Colonic mucosa (tissue), 4 donors: Measurements from ENCODE around the gene IL1F10. TPM values are rescaled to one million over a fixed set of nuclear protein-coding genes. Genes with fewer than 3 reads are reported as not detected.

ENCODE experiments used
- DNase-seq: peaks from one replicate; pipeline ENCODE4 v3.0.0-alpha.2; 2020
- H3K27ac ChIP-seq: fragments of 200-600 bp; one replicate; pipeline ENCODE4 v1.8.0; 2021
- H3K27me3 ChIP-seq: fragments of 200-600 bp; one replicate; pipeline ENCODE4 v1.8.0; 2021
- H3K36me3 ChIP-seq: fragments of 200-600 bp; one replicate; pipeline ENCODE4 v1.8.0; 2021
- H3K4me1 ChIP-seq: fragments of 200-600 bp; one replicate; pipeline ENCODE4 v1.8.0; 2021; ENCODE audit warnings: mild to moderate bottlenecking
- H3K4me3 ChIP-seq: fragments of 200-600 bp; one replicate; pipeline ENCODE4 v1.8.0; 2021
- H3K9ac ChIP-seq, 2 donors: one replicate each; pipeline ENCODE4 v1.7.0; 2013; ENCODE audit warnings: control low read depth in 2 of 2, low read depth in 2 of 2, low read length in 2 of 2
- H3K9me3 ChIP-seq: fragments of 200-600 bp; one replicate; pipeline ENCODE4 v1.8.0; 2021
- CTCF ChIP-seq: fragments of 200-600 bp; IDR thresholded peaks from one replicate; pipeline ENCODE4 v1.8.0; 2022; ENCODE audit warnings: antibody characterized with exemption, mild to moderate bottlenecking
- intact Hi-C: fragments of 100-400 bp; cut with DNase I; formaldehyde crosslinking; loops from one replicate; pipeline ENCODE4 v1.14.1; 2022
- total RNA-seq, 2 donors: library from RNA; stranded (reverse); fragmentation: NEBNext Ultra II Directional in 1 of 2; extraction: Animal tissue kit (Norgen Biotek cat#: 25700) in 1 of 2; gene quantifications; one replicate each; pipeline ENCODE4 v1.2.1, GENCODE V29; 2021
- donor health status: healthy.
- donor health status: DM: no; HTN: no; CAD: no.
- donor health status: DM: no; HTN: no; CAD: no.

The IL1F10 gene
- total RNA-seq, 2 donors from 2014 or later, result not detected

GRCh38 chr2:113061896-113062770 is 5.6 kb upstream of the IL1F10 start:
- Histone ChIP-seq H3K36me3 (no peaks in the 10 kb centered on the region), H3K27ac (no peak overlapping the region), H3K4me1 (no peaks in the 10 kb centered on the region), H3K4me3 (no peak overlapping the region), H3K9me3 (no peaks in the 10 kb centered on the region), H3K9ac (no peak overlapping the region), H3K27me3 (no peaks in the 10 kb centered on the region)
- DNase-seq, result peak; percentile 10
- no peak for TF ChIP-seq CTCF
- intact Hi-C loops, result no loop called here

- no peaks in the 10 kb centered on the region for H3K27me3 ChIP-seq
- no peak for TF ChIP-seq CTCF
- no peaks in the 10 kb centered on the region for H3K36me3 ChIP-seq
- no peaks in the 10 kb centered on the region for H3K9me3 ChIP-seq
- no peak overlapping the region for H3K9ac ChIP-seq
- no peaks in the 10 kb centered on the region for H3K4me1 ChIP-seq
- intact Hi-C loops, result no loop called here
- peak; percentile 4 for DNase-seq
- no peak overlapping the region for H3K4me3 ChIP-seq
- H3K27ac ChIP-seq, result no peak overlapping the region
These were observed 3.5 kb upstream of the IL1F10 start for GRCh38 chr2:113064281-113064680.

- peak; percentile 9 for DNase-seq
- H3K4me3 ChIP-seq, result no peak overlapping the region
- H3K27me3 ChIP-seq, result no peaks in the 10 kb centered on the region
- TF ChIP-seq CTCF, result no peak
- H3K9ac ChIP-seq, result no peak overlapping the region
- no peak overlapping the region for H3K27ac ChIP-seq
- H3K4me1 ChIP-seq, result no peaks in the 10 kb centered on the region
- no peaks in the 10 kb centered on the region for H3K9me3 ChIP-seq
- intact Hi-C loops, result no loop called here
- no peaks in the 10 kb centered on the region for H3K36me3 ChIP-seq
These were observed 2.9 kb upstream of the IL1F10 start for GRCh38 chr2:113064898-113065297.

GRCh38 chr2:113068249-113068648 is 479 bp downstream of the IL1F10 start:
- no peaks in the 10 kb centered on the region for H3K9me3 ChIP-seq
- no peaks in the 10 kb centered on the region for H3K4me1 ChIP-seq
- H3K36me3 ChIP-seq, result no peaks in the 10 kb centered on the region
- no peak for TF ChIP-seq CTCF
- intact Hi-C loops, result no loop called here
- no peak overlapping the region for H3K27ac ChIP-seq
- no peak for DNase-seq
- no peak overlapping the region for H3K9ac ChIP-seq
- no peak overlapping the region for H3K4me3 ChIP-seq
- no peaks in the 10 kb centered on the region for H3K27me3 ChIP-seq

- intact Hi-C loops, result no loop called here
- Histone ChIP-seq H3K4me3 (no peak overlapping the region), H3K27me3 (no peaks in the 10 kb centered on the region), H3K4me1 (no peaks in the 10 kb centered on the region), H3K9me3 (no peaks in the 10 kb centered on the region), H3K9ac (no peak overlapping the region), H3K27ac (no peak overlapping the region), H3K36me3 (no peaks in the 10 kb centered on the region)
- no peak for DNase-seq
- no peak for TF ChIP-seq CTCF
These were observed 1.1 kb downstream of the IL1F10 start for GRCh38 chr2:113068706-113069485.
